A673 (cell line): ENCODE data around the gene CFAP221.

ENCODE experiments used
- CTCF ChIP-seq: fragments of 300-800, 200-600 bp; sonication (generic); conservative IDR thresholded peaks from 2 replicates; pipeline ENCODE4 v1.5.1; 2017; ENCODE audit warnings: low read depth, mild to moderate bottlenecking, antibody characterized with exemption, low read length, moderate library complexity, mixed read lengths
- EZH2 ChIP-seq: fragments of 200-600 bp; sonication (generic); IDR thresholded peaks from 2 replicates; pipeline ENCODE4 v1.6.1; 2017; ENCODE audit warnings: borderline replicate concordance, low read depth, mild to moderate bottlenecking, mixed read lengths, antibody characterized with exemption, low read length; ENCODE audit not compliant: poor library complexity, severe bottlenecking

- TF ChIP-seq CTCF (peak; percentile 84), EZH2 (no peak)
Measured at GRCh38 chr2:119517433-119517832, 26.8 kb upstream of the CFAP221 start.
